BLaER1 treated with 17β-estradiol and CSF1 and Interleukin-3, amounts not matched to agents 10 nM and 100 nM (cell line): ENCODE data around the gene PSMD3.

Experiments
- H3K27ac ChIP-seq, 11 experiments: shearing (Covaris generic); formaldehyde crosslinking; 2 replicates each; pipeline ENCODE4 v1.8.1; 2022
- H3K27me3 ChIP-seq, 11 experiments: shearing (Covaris generic); formaldehyde crosslinking; 2 replicates each; pipeline ENCODE4 v1.8.1; 2022
- H3K36me3 ChIP-seq, 11 experiments: shearing (Covaris generic); formaldehyde crosslinking; 2 replicates each; pipeline ENCODE4 v1.8.1; 2022
- H3K4me1 ChIP-seq, 10 experiments: shearing (Covaris generic); formaldehyde crosslinking; 2 replicates each; pipeline ENCODE4 v1.8.1; 2022
- H3K4me2 ChIP-seq, 11 experiments: shearing (Covaris generic); formaldehyde crosslinking; 2 replicates each; pipeline ENCODE4 v1.8.1; 2022
- H3K4me3 ChIP-seq, 10 experiments: shearing (Covaris generic); formaldehyde crosslinking; 2 replicates each; pipeline ENCODE4 v1.8.1; 2022
- H3K9ac ChIP-seq, 11 experiments: shearing (Covaris generic); formaldehyde crosslinking; 2 replicates each; pipeline ENCODE4 v1.8.1; 2022
- H3K9me3 ChIP-seq, 11 experiments: shearing (Covaris generic); formaldehyde crosslinking; replicated peaks in 1 of 11; 2 replicates each; pipeline ENCODE4 v1.8.1; 2022
- H4K20me1 ChIP-seq, 11 experiments: shearing (Covaris generic); formaldehyde crosslinking; 2 replicates each; pipeline ENCODE4 v1.8.1; 2022
- Cebpa-rat ChIP-seq, 11 experiments: shearing (Covaris generic); IDR thresholded peaks; 2 replicates each; pipeline ENCODE4 v1.8.1; 2022

The PSMD3 gene

DNA sequence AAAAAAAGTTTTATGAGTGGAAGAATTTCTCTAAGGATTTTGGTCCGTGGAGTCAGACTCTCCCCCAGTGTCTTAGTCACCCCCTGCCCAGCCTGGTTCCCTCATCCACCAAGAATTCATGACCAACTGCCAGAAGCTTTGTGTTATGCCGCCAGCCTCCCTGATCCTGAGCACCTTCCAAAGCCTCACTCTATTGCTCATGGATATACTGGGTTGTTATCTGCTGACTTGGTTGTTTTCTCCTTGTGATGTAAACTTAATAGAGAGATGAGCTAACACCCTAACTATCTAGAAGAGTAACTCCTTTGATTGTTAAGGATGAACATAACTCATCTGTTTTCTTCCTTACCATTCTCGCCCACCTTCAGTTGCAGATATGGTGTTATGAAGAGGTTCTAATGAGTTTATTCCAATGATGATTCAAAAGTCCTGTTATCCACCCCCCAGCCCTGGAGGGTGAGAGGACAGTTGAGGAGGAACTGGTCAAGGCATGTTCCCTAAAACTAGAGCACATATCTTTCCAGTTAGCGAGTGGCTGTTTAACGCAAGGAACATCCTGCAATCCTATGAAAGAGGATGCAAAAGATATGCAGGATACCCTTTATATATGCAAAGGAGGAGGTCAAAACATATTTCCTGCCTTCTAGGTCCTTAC is 1.5 kb upstream of the PSMD3 start:
- no peak for TF ChIP-seq Cebpa-rat (IDR thresholded peaks at IDR 0.05)

DNA sequence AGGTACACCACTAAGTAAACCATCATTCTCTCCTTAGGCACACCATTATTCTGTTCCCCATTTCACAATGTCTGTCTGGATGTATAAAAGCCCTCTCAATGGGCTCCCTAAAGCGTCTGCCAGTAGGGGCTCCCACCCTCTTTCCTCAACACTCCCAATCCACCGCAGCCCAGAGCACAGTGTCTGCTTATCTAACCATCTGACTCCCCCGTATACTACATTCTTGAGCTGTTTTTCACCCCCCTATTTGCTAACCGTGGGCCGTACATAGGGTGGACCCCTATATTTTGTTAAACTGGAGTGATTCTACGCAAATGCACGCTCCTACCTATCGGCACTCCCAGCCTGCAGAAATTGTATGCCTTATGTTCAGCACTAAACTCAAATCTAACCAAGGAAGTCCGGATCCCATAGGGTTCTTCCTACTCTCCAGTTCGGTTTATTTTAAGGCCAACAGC is 685 bp upstream of the PSMD3 start:
- Histone ChIP-seq H3K27me3 (no peaks in the 10 kb centered on the region), H3K4me3 (peak overlapping the region; percentile 65 to 98 (median 88)), H4K20me1 (peaks cover 13 to 42% (median 41%) of the 10 kb centered on the region in 11 experiments; a peak in 21 of 22 replicates), H3K36me3 (peaks cover 9 to 28% (median 16%) of the 10 kb centered on the region in 11 experiments), H3K4me2 (peak overlapping the region; percentile 71 to 91 (median 83)), H3K9ac (peak overlapping the region; percentile 72 to 100 (median 98)), H3K27ac (peak overlapping the region; percentile 62 to 100 (median 97)), H3K4me1 (peaks cover 23 to 30% (median 25%) of the 10 kb centered on the region in 10 experiments), H3K9me3 (no peaks in the 10 kb centered on the region)
- TF ChIP-seq Cebpa-rat (IDR thresholded peaks at IDR 0.05): no peak

More for the DNA sequence above, 1.5 kb upstream of the PSMD3 start:
- Histone ChIP-seq H3K4me3 (peak overlapping the region in 5 of 10 experiments; percentile 82 to 98 (median 93); a peak in 9 of 20 replicates), H3K36me3 (peaks cover 2 to 20% (median 8%) of the 10 kb centered on the region in 11 experiments), H3K27ac (peak overlapping the region in 4 of 11 experiments; percentile 91 to 98 (median 96); a peak in 8 of 22 replicates), H3K4me2 (peak overlapping the region; percentile 71 to 91 (median 83)), H3K4me1 (peaks cover 23 to 30% (median 25%) of the 10 kb centered on the region in 10 experiments), H4K20me1 (peaks cover 13 to 34% (median 33%) of the 10 kb centered on the region in 11 experiments; a peak in 21 of 22 replicates), H3K9ac (peak overlapping the region in 3 of 11 experiments; percentile 72 to 100 (median 99); a peak in 5 of 22 replicates), H3K27me3 (no peaks in the 10 kb centered on the region), H3K9me3 (no peaks in the 10 kb centered on the region)

DNA sequence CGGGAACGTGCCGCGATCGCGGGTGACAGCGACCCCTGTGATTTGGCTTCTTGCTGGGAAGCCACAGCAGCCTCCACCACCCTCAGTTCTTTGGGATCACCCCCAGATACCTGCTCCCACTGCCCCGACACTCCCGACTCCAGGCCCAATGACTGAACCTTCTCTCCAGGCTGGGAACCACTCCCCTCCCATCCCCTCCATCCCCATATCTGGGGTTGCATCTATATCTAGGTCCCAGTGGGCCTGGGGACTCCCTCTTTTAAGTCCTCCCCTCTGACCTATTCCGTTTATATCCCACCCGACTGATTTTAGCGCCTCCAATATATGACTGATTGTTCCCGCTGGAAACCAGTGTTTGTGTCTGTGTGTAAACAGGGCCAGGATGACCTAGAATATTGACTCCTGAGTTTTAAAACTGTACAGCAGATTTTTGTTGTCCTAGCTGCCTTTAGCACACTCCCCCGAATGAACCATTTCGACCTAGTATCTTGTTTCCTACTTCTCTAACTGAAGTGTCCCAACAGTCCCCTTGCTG is 667 bp downstream of the PSMD3 start:
- peak overlapping the region; percentile 70 to 97 (median 90) for H3K4me2 ChIP-seq
- peaks cover 23 to 27% (median 25%) of the 10 kb centered on the region in 10 experiments for H3K4me1 ChIP-seq
- H3K36me3 ChIP-seq: peaks cover 23 to 41% (median 29%) of the 10 kb centered on the region in 11 experiments
- H4K20me1 ChIP-seq: peaks cover 13 to 55% (median 51%) of the 10 kb centered on the region in 11 experiments; a peak in 21 of 22 replicates
- no peak for TF ChIP-seq Cebpa-rat (IDR thresholded peaks at IDR 0.05)
- no peaks in the 10 kb centered on the region for H3K27me3 ChIP-seq
- H3K4me3 ChIP-seq: peak overlapping the region; percentile 81 to 98 (median 90)
- no peaks in the 10 kb centered on the region for H3K9me3 ChIP-seq
- H3K9ac ChIP-seq: peak overlapping the region; percentile 93 to 100 (median 98)
- peak overlapping the region; percentile 91 to 100 (median 97) for H3K27ac ChIP-seq

DNA sequence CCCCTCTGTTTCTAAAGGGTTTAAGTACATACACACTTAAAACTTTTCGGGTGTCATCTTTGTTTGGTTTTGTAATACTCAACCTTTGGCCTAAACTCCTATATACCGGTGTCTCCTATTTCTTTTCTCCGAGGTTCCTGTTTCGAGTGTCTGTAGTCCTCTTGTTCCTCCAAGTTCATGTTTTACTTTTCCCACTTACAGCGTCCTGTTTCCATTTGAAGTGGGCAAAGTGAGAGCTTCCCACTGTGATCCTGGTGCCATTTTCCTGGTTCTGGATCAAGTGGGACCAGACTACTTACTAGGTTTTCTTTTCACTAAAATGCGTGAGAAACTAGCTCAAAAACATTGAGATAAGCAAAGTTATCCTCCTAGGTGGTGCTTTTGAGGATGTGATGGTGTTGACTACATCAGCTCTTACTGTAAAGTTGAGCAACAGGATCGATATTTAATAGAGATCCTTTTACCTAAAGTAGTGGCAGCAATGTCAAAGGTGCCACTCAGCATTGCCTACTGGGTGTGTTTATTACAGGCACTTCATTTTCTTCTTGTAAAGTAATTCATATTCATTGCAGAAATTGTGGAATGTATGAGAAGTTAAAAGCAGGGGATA is 1.3 kb downstream of the PSMD3 start:
- Histone ChIP-seq H3K9me3 (no peaks in the 10 kb centered on the region), H3K4me1 (peaks cover 23 to 27% (median 25%) of the 10 kb centered on the region in 10 experiments), H3K4me2 (peak overlapping the region; percentile 70 to 97 (median 90)), H4K20me1 (peaks cover 13 to 61% (median 57%) of the 10 kb centered on the region in 11 experiments; a peak in 21 of 22 replicates), H3K36me3 (peaks cover 29 to 47% (median 35%) of the 10 kb centered on the region in 11 experiments), H3K9ac (peak overlapping the region; percentile 93 to 100 (median 98)), H3K27ac (peak overlapping the region; percentile 91 to 100 (median 97)), H3K4me3 (peak overlapping the region; percentile 81 to 98 (median 90)), H3K27me3 (no peaks in the 10 kb centered on the region)
- no peak for TF ChIP-seq Cebpa-rat (IDR thresholded peaks at IDR 0.05)

DNA sequence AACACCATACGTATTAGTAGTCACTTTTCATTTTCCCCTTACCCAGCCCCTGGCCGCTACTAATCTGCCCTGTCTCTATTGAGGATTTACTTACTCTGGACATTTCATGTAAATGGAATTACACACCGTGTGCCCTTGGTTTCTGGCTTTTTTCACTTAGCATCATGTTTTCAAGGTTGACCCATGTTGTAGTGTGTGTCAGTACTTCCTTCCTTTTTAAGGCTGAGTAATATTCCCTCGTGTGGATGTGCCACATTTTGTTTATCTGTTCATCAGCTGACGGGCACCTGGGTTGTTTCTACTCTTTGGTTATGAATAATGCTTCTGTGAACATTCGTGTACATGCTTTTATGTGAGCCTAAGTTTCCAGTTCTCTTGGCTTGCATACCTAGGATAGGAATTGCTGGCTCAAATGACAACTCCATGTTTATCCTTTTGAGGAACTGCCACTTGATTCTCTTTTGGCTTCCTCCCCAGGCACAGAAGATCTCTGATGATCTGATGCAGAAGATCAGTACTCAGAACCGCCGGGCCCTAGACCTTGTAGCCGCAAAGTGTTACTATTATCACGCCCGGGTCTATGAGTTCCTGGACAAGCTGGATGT is 7.7 kb downstream of the PSMD3 start:
- Histone ChIP-seq H3K4me2 (no peak overlapping the region), H3K36me3 (peaks cover 93 to 100% (median 99%) of the 10 kb centered on the region in 11 experiments)

DNA sequence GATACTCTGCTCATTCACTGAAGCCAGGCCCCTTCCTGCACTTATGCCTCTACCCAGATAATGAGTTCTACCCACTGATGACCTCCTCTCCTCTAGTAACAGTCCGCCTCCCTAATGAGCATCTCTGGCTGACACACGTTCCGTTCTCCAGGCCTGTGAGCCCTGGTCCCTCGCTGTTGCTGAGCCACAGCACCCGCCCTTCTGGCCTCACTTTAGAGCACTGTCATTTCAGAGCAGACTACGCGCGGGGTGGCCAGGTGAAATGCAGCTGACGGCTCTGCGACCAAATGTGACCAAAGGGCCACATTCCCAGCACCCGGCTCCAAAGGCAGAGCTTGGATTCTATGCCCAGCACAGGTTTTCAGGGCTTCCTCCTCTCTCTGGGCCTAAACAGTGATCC is 13.8 kb downstream of the PSMD3 start:
- H3K27ac ChIP-seq: no peak overlapping the region
- no peak overlapping the region for H3K4me3 ChIP-seq
- peaks cover 0 to 10% (median 0%) of the 10 kb centered on the region in 10 experiments; a peak in 2 of 20 replicates for H3K4me1 ChIP-seq
- no peak overlapping the region for H3K4me2 ChIP-seq
- TF ChIP-seq Cebpa-rat (IDR thresholded peaks at IDR 0.05): no peak
- H3K9me3 ChIP-seq: no peaks in the 10 kb centered on the region
- peaks cover 89 to 100% (median 94%) of the 10 kb centered on the region in 11 experiments for H3K36me3 ChIP-seq
- no peak overlapping the region for H3K9ac ChIP-seq
- peaks cover 0 to 97% (median 68%) of the 10 kb centered on the region in 11 experiments; a peak in 19 of 22 replicates for H4K20me1 ChIP-seq
- H3K27me3 ChIP-seq: no peaks in the 10 kb centered on the region

More for the DNA sequence above, 7.7 kb downstream of the PSMD3 start:
- TF ChIP-seq Cebpa-rat (IDR thresholded peaks at IDR 0.05): no peak
- Histone ChIP-seq H3K9ac (no peak overlapping the region), H3K9me3 (no peaks in the 10 kb centered on the region), H3K27me3 (no peaks in the 10 kb centered on the region), H4K20me1 (peaks cover 0 to 100% (median 88%) of the 10 kb centered on the region in 11 experiments; a peak in 20 of 22 replicates), H3K4me1 (no peaks in the 10 kb centered on the region), H3K4me3 (no peak overlapping the region), H3K27ac (no peak overlapping the region)

DNA sequence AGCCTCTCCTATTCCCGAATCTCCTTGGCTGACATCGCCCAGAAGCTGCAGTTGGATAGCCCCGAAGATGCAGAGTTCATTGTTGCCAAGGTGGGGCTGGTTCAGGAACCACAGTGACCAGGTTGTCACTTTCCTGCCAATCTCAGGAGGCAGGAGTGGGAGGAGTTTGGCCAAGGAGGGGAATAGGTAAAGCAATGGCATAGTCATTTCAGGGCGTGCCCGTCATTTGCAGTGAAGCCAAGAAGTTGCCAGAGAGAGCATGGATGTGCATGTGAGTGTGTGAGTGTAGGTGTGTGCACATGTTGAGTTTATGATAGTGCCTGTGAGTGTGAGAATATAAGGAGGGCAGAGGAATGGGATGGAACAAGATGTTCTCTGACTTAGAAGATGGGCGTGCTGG is 14.8 kb downstream of the PSMD3 start:
- Histone ChIP-seq H3K4me2 (no peak overlapping the region), H3K4me1 (peaks cover 0 to 10% (median 0%) of the 10 kb centered on the region in 10 experiments; a peak in 2 of 20 replicates), H3K9me3 (no peaks in the 10 kb centered on the region), H3K27ac (no peak overlapping the region), H4K20me1 (peaks cover 0 to 89% (median 63%) of the 10 kb centered on the region in 11 experiments; a peak in 19 of 22 replicates), H3K9ac (no peak overlapping the region), H3K4me3 (no peak overlapping the region), H3K27me3 (no peaks in the 10 kb centered on the region), H3K36me3 (peaks cover 79 to 90% (median 84%) of the 10 kb centered on the region in 11 experiments)
- TF ChIP-seq Cebpa-rat (IDR thresholded peaks at IDR 0.05): no peak

DNA sequence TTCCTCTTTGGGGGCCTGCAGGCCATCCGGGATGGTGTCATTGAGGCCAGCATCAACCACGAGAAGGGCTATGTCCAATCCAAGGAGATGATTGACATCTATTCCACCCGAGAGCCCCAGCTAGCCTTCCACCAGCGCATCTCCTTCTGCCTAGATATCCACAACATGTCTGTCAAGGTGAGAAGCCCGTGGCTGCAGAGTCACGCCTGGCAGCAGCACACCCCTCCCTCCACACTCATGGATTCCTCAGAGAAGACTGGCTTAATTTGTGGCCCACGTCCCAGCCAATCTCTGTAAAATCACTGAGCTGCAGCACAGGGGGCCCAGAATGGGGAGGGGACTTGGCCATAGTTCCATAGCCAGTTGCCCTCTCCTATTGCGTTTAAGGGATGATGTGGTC is 15.6 kb downstream of the PSMD3 start:
- peaks cover 0 to 10% (median 0%) of the 10 kb centered on the region in 10 experiments; a peak in 2 of 20 replicates for H3K4me1 ChIP-seq
- H3K4me2 ChIP-seq: no peak overlapping the region
- peaks cover 72 to 83% (median 77%) of the 10 kb centered on the region in 11 experiments for H3K36me3 ChIP-seq
- no peaks in the 10 kb centered on the region for H3K9me3 ChIP-seq
- no peak overlapping the region for H3K4me3 ChIP-seq
- no peak overlapping the region for H3K27ac ChIP-seq
- no peaks in the 10 kb centered on the region for H3K27me3 ChIP-seq
- no peak for TF ChIP-seq Cebpa-rat (IDR thresholded peaks at IDR 0.05)
- 0 out of 22 replicates have a peak overlapping the region, but pooled peaks of 1 of the 11 experiments have one; percentile 1 for H3K9ac ChIP-seq
- H4K20me1 ChIP-seq: peaks cover 0 to 81% (median 56%) of the 10 kb centered on the region in 11 experiments; a peak in 18 of 22 replicates
